Bronchial smooth muscle cell (primary cell): ENCODE measurements around the gene ILF2. TPM values are rescaled to one million over a fixed set of nuclear protein-coding genes. Genes with fewer than 3 reads are reported as not detected.

Experiments
- total RNA-seq: library from RNA; depleted of rRNA; stranded (reverse); fragments of >200 nt; gene quantifications from 2 replicates; pipeline ENCODE4 v1.2.1, GENCODE V29; 2014

Gene ILF2
- total RNA-seq, result 140 and 148 TPM in 2 replicates

DNA sequence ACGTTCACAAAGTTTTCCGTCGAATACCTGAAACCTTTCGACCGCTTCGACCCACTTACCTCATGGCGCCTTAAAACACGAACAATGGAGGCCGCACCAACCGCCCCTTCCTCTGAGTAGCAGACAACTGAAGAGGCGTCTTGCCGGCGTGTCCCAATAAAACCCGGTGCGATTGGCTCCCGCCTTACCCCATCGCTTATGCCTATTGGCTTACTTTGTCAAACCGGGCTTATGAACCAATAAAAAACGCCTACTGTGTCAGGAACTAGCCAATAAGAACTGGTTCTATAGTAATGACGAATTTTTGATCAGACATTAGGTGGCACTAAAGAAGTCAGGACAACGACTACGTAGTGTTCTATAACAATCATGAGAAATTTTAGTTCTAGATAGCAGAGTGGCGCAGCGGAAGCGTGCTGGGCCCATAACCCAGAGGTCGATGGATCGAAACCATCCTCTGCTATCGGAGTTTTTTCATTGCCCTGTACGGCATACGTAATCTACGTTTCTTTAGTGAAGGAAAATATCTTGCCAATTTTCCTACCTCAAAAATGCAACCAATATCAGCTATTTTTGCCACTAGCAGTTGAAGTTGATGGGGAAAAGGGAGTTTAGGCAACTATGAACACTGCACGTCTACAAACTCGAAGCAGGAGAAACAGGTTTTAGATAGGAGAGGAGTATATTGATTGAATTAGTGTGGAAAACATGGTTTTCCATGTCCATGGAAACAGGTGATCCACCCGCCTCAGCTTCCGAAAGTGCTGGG is at the start of gene ILF2:
Gene ILF2 (minus strand): TSS at position 135 of the 769 bp plus-strand sequence. CDS start 71 bp downstream, at position 64.

GRCh38 chr1:153678519-153679336 is 7.9 kb upstream of the ILF2 start, which contains the start of gene NPR1:
Gene NPR1 (plus strand): TSS chr1:153678688. CDS start chr1:153679109, 421 bp downstream.

GRCh38 chr1:153658400-153659174 is 12.2 kb downstream of the ILF2 start, which contains the start of gene SNAPIN:
Gene SNAPIN (plus strand): TSS chr1:153658703. CDS start chr1:153658744, 41 bp downstream.

GRCh38 chr1:153633754-153634665 is 36.8 kb downstream of the ILF2 start, which contains the start of gene CHTOP:
Gene CHTOP (plus strand): TSS chr1:153634066. CDS start chr1:153636589, 2,523 bp downstream.

DNA sequence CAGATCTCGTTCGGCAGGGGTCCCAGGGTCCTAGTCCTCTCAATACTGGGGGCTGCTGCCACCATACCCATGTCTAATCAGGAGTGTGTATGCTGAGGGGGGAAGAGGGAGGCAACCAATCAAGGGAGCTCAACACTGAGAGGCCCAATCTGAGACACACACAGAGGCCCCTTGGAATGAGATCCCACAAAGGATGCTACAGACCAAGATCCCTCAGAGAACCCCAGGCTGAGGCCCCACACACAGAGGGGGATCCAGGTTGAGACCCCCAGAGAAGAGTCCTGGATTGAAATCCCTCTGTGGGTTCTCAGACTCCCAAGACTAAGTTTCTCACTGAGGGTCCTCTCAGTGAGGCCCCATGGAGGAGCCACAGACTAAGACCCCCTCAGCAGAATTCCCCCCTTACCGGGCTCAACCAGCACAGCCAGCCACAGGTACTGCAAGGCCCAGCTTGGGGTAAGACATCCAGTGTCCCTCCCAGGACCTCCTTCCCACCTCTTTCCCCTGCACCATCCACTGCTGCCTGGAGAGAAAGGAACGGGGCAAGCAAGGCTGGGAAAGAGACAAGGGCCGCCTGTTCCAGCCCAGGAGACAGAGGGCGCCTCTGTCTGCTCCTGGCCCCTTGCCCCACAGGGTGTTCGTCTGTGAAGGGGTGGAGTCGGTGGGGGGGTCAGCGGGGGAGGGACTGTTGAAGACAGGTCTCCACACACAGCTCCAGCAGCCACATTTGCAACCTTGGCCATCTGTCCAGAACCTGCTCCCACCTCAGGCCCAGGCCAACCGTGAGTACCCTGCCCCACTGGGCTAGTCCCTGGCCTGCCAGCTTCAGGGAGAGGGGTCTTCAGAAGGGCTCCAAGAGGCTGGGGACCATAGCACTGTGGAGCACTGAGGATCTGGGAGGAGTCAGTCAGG is 42.8 kb downstream of the ILF2 start, which contains the start of gene S100A1:
Gene S100A1 (plus strand): TSS at position 720 of the 912 bp plus-strand sequence. CDS start 2,088 bp downstream, outside the sequence.

DNA sequence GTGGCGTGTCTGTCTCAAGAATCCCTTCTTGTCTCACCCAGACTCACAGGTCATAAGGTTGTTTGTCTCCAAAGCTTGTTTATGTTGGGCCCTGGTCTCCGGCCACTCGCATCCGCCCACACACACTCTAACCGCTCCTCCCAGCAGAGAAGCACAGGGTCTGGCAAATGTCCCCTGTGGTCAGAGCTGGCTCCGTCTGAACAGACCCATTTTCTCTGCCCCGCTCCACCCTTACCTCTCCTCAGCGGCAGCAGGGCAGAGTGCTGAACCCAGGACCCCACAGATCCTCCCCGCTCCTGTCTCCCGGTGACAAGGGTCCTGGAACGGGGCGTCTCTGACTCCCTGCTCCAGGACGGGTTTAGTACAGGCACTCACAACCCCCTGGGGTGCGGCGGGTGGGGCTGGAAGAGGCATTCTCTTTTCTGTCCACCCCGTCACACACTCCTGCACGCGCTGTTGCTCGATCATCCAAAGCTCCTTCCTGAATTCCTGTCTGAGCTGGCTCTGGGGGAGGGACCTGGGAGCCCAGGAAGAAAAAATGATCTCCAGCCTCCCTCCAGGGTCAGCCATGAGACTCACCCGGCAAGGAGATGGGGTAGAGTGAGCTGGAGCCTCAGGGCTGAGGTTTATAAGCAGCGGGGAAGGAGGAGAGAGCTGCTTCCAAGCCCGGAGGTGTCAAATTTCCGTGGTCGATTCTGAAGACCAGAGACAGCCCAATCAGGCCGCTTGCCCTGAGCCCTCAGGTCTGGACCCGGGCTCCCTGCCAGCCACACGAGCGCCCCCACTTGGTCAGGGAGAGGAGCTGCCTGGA is 43.7 kb downstream of the ILF2 start, which contains the start of gene S100A13:
Gene S100A13 (minus strand): TSS at position 602 of the 811 bp plus-strand sequence. CDS start 1,033 bp downstream, outside the sequence.

DNA sequence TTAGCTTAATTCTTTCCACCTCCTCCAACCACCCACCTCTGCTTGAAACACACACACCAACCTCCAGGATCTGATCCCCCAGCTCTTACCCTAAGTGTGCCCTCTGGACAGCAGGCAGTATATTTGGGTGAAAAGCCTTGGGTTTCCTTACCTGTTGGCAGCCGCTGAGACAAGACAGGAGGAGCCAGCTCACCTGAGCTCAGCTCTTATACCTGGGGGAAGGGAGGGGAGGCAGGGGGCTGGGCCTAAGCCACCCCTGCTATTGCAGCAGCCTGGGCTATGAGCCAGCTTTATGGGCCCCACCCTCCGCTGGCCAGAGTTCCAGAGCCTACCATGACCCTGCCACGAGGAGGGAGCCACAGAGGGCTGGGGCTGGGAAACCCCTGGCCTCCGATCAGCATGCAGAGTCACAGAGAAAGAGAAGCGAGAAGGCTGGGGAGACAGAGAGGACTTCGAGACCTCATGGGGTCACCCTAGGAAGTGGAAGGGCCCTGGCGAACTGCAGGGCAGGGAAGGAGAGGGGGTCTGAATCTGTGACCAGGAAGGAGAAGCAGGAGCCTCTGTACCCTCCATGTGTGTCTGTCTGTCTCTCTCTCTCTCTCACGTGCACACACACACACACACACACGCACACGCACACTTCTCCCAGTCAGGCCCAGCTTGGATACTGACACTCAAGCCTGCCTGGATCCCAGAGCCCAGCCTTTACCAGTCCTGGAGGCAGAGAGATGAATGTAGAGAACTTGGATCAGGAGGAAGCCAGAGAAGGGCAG is 54.5 kb downstream of the ILF2 start, which contains the start of gene S100A14:
Gene S100A14 (minus strand): TSS at position 182 of the 773 bp plus-strand sequence. CDS start 467 bp downstream, outside the sequence.

GRCh38 chr1:153612755-153613331 is 58.0 kb downstream of the ILF2 start, which contains the start of gene S100A16:
Gene S100A16 (minus strand): TSS chr1:153613137. CDS start chr1:153608151, 4,986 bp downstream.

Other genes with a start within 250 kb of the ILF2 start
- not detected in 2 replicates for gene S100A7, start 210.3 kb downstream of the ILF2 start, total RNA-seq
- 4,155 and 5,808 TPM in 2 replicates for gene S100A6, start 135.0 kb downstream of the ILF2 start, total RNA-seq
- gene S100A5, start 130.1 kb downstream of the ILF2 start, total RNA-seq, result 0.77 TPM in 1 of 2 replicates, not detected in the other
- gene S100A4, start 125.2 kb downstream of the ILF2 start, total RNA-seq, result 471 and 540 TPM in 2 replicates
- gene S100A3, start 121.7 kb downstream of the ILF2 start, total RNA-seq, result 4.3 and 9.6 TPM in 2 replicates
- gene S100A2, start 105.1 kb downstream of the ILF2 start, total RNA-seq, result 3.6 and 3.8 TPM in 2 replicates
- 140 and 155 TPM in 2 replicates for gene S100A16, start 57.9 kb downstream of the ILF2 start, total RNA-seq
- 0.47 and 2.1 TPM in 2 replicates for gene S100A14, start 54.7 kb downstream of the ILF2 start, total RNA-seq
- 275 and 496 TPM in 2 replicates for gene S100A13, start 43.5 kb downstream of the ILF2 start, total RNA-seq
- 0.63 TPM in 1 of 2 replicates, not detected in the other for gene S100A1, start 42.6 kb downstream of the ILF2 start, total RNA-seq
- gene CHTOP, start 36.9 kb downstream of the ILF2 start, total RNA-seq, result 20.6 and 25.7 TPM in 2 replicates
- 42.7 and 50.9 TPM in 2 replicates for gene SNAPIN, start 12.3 kb downstream of the ILF2 start, total RNA-seq
- 1.9 and 9.4 TPM in 2 replicates for gene NPR1, start 7.7 kb upstream of the ILF2 start, total RNA-seq
- 28.5 and 32.1 TPM in 2 replicates for gene INTS3, start 57.1 kb upstream of the ILF2 start, total RNA-seq
- 27.6 and 50.1 TPM in 2 replicates for gene SLC27A3, start 104.4 kb upstream of the ILF2 start, total RNA-seq